GM12873 (cell line): ENCODE measurements around the gene BBS9.

ENCODE experiments used
- TF ChIP-seq, protein P1 (sequence below): IDR thresholded peaks from 2 replicates; pipeline ENCODE4 v1.5.1; 2012; ENCODE audit warnings: low read depth, mild to moderate bottlenecking, moderate library complexity, low read length, control low read depth; ENCODE audit not compliant: insufficient read depth; ENCODE audit errors: missing control alignments

The BBS9 gene

DNA sequence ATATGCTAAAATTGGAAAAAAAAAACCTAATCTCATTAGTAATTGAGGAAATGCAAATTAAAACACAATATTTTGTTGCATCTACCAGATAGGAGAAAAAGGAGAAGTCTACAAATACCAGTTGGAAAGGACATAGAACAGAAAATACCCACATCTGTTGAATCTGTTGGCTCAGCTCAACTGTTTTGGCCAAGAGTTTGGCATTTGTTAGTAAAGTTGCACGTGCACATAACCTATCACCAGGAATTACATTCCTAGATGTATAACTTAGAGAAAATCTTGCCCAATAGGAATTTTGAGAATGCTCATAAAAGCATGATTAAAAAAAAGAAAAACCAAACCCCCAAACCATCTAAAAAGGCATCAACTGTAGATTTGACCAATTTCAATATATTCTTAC is 493.9 kb downstream of the BBS9 start:
- TF ChIP-seq, protein P1, sequence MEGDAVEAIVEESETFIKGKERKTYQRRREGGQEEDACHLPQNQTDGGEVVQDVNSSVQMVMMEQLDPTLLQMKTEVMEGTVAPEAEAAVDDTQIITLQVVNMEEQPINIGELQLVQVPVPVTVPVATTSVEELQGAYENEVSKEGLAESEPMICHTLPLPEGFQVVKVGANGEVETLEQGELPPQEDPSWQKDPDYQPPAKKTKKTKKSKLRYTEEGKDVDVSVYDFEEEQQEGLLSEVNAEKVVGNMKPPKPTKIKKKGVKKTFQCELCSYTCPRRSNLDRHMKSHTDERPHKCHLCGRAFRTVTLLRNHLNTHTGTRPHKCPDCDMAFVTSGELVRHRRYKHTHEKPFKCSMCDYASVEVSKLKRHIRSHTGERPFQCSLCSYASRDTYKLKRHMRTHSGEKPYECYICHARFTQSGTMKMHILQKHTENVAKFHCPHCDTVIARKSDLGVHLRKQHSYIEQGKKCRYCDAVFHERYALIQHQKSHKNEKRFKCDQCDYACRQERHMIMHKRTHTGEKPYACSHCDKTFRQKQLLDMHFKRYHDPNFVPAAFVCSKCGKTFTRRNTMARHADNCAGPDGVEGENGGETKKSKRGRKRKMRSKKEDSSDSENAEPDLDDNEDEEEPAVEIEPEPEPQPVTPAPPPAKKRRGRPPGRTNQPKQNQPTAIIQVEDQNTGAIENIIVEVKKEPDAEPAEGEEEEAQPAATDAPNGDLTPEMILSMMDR: no peak

DNA sequence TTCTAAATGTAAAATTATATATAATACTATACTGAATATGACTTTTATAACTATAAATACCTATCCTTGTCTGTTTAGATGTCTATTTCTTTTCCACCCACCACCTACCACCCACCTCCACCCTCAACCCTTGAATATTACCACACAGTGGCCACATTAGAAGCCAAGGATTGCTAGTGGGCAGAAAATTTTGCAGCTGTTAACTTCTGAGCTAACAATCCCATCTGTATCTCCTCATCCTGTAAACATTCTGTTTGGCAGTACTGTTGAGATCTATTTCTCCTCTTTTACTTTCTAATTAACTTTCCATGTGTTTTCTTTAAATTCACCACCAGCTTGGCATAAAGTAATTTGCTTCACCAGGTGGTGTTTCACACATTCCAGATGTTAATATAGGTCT is 494.9 kb downstream of the BBS9 start:
- TF ChIP-seq, protein P1: no peak

DNA sequence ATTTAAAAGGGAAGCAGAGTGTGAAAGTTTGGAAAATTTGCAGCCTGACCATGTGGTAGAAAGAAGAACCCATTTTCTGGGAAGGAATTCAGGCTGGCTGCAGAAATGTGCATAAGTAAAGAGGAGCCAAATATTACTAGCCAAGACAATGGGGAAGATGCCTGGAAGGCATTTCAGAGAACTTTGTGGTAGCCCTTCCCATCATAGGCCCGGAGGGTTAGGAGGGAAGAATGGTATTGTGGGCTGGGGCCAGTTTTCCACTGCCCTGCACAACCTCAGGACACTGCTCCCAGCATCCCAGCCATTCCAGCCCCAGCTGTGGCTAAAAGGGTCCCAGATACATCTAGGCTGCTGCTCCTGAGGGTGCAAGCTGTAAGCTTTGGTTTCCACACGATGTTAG is 497.5 kb downstream of the BBS9 start:
- TF ChIP-seq, protein P1: no peak

DNA sequence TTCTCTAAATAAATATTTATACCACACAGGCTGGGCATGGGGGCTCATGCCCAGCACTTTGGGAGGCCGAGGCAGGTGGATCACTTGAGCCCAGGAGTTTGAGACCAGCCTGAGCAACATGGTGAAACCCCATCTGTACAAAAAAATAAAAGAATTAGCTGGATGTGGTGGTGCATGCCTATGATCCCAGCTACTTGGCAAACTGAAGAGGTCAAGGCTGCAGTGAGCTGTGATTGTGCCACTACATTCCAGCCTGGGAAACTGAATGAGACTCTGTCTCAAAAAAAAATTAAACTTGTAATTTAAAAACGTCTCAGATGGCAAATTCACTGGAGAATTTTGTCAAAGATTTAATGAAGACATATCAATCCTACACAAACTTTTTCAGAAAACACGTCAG is 498.4 kb downstream of the BBS9 start:
- TF ChIP-seq, protein P1: no peak

DNA sequence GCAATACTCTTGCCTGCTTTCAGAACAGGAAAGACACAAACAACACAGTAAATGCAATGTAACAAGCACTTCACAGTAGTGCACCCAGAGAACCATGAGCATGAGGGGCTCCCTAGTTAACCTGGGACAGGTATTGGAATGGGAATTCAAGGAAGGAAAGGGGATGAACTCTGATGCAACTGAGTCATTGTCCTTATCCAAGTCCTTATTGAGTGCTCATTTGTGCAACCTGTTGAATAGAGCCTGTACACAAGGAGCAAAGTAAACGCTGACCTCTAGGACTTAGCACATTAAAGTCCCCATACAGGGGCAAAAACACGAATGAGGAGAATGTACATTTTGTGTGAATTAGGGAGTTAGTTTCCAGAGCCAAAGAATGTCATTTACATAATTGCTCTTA is 499.5 kb downstream of the BBS9 start:
- TF ChIP-seq, protein P1: no peak

DNA sequence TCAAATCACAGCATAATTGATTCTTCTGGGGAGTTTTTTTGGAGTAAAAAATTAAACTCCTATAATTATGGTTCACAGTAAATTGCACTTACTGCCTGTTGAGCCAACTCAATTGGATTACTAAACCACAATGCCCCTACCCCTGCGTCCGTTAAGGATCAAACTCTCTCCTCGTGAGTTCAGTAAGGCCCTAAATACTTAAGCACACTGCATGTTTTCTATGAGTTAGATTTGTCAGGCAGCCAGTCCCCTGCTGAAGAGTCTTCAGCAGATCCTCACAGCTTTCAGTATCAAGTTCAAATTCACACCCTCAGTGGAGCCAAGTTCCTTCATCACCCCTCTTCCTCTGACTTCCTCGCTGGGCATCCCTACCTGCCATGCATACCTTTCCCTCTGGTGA is 501.0 kb downstream of the BBS9 start:
- TF ChIP-seq, protein P1: no peak

DNA sequence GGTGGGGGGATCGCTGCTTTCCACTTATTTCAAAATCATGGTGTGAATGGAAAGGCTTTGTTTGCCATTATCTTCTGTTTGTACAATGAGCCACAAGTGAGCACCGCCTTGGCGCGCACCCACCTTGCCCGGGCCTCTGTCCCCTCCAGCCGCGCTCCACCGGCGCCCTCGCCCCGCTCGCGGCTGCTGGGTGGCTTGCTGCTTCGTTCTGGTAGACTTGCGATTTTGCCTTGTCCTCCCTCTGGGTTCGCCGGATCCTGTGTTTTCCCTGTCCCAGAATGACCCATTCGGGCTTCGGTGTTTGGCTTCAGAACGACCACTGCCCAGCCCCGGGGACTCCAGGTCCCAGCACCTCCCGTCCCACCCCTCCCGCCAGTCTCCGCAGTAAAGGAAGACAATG is 503.0 kb downstream of the BBS9 start:
- TF ChIP-seq, protein P1: no peak

DNA sequence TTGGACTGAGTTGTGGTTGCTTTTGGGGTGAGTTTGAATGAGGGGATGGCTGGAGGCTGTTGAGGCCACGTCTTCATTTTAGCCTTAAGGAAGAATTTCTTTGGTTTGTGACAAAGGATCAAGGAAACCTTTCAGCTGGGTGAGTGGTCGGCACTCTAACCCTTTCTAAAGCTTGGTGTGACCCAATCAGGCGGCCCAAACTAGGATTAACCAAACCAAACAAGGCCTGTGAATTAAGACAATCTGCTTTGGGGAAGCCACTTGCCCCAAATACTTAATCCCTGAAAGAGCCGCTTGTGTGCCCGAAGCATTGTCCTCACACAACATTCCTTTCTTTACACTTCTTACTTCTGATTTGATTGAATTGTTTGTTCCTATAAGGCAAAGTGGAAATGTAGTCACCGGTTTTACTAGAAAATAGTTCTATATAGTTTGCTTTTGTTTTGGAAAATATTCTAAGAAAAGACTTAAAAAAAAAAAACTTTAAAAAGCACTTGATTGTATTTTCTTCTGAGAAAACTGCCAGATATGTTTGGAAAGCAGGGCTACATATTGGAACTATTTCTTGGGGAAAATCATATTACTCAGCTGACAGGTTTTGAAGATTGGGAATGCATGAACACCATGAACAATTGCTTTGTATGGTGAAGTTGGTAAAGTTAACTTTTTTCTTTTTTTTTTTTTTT is 503.6 kb downstream of the BBS9 start:
- TF ChIP-seq, protein P1: no peak
